Measurements from ENCODE around the gene MMP17.
A peak's percentile ranks its signal among the peaks of the same experiment; 100 is the strongest.

GRCh38 chr12:131833896-131834641, 5.9 kb downstream of the MMP17 start:
- TF ChIP-seq SMC3 (conservative IDR thresholded peaks at IDR 0.05; ENCODE audit: poor library complexity), result peak; percentile 60
- TF ChIP-seq, protein P1, sequence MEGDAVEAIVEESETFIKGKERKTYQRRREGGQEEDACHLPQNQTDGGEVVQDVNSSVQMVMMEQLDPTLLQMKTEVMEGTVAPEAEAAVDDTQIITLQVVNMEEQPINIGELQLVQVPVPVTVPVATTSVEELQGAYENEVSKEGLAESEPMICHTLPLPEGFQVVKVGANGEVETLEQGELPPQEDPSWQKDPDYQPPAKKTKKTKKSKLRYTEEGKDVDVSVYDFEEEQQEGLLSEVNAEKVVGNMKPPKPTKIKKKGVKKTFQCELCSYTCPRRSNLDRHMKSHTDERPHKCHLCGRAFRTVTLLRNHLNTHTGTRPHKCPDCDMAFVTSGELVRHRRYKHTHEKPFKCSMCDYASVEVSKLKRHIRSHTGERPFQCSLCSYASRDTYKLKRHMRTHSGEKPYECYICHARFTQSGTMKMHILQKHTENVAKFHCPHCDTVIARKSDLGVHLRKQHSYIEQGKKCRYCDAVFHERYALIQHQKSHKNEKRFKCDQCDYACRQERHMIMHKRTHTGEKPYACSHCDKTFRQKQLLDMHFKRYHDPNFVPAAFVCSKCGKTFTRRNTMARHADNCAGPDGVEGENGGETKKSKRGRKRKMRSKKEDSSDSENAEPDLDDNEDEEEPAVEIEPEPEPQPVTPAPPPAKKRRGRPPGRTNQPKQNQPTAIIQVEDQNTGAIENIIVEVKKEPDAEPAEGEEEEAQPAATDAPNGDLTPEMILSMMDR (IDR thresholded peaks at IDR 0.05; ENCODE audit: poor library complexity, severe bottlenecking), result peak; percentile 82
- no peak for TF ChIP-seq EP300 (conservative IDR thresholded peaks at IDR 0.05; ENCODE audit: poor library complexity, severe bottlenecking)
- no peak for TF ChIP-seq EZH2 (IDR thresholded peaks at IDR 0.05; ENCODE audit: borderline replicate concordance, insufficient read depth, low read length, poor library complexity, severe bottlenecking)
- TF ChIP-seq TAF1 (IDR thresholded peaks at IDR 0.05; ENCODE audit: low read depth), result no peak
- peak; percentile 25 for TF ChIP-seq POLR2AphosphoS5 (IDR thresholded peaks at IDR 0.05)

All from neural cell (in vitro differentiated cells).